ENCODE data around the gene FNDC3B. TPM values are rescaled to one million over a fixed set of nuclear protein-coding genes. Genes with fewer than 3 reads are reported as not detected.

FNDC3B gene
- total and polyA plus RNA-seq, 2 of the 8 experiments (the other 6 are each of a cell fraction or from before 2014, with no cell fraction given), result 14.1 to 44.4 TPM

- TF ChIP-seq RAD21 (IDR thresholded peaks at IDR 0.05 in 1 of 2, conservative IDR thresholded peaks at IDR 0.05 in 1 of 2; ENCODE audit: low read depth in 2 of 2, low read length in 2 of 2) (no peak), SUZ12 (IDR thresholded peaks at IDR 0.05; ENCODE audit: low read length) (no peak), NRF1 (IDR thresholded peaks at IDR 0.05; ENCODE audit: low read depth, low read length) (no peak), BRCA1 (IDR thresholded peaks at IDR 0.05; ENCODE audit: low read depth, low read length) (no peak), RBBP5 (IDR thresholded peaks at IDR 0.05; ENCODE audit: borderline replicate concordance, low read depth, low read length) (no peak), RXRA (IDR thresholded peaks at IDR 0.05; ENCODE audit: insufficient read depth, low read depth, low read length) (no peak)
Observed at GRCh38 chr3:172303181-172303580, 263.8 kb downstream of the FNDC3B start (continued).
